ENCODE data around the gene CEP350. TPM values are rescaled to one million over a fixed set of nuclear protein-coding genes. Genes with fewer than 3 reads are reported as not detected.

The CEP350 gene
- total RNA-seq, 1 experiment from 2014 or later, result 42.9 TPM

- Histone ChIP-seq H3K27me3 (replicated peaks) (no peaks in the 10 kb centered on the region), H3K9me3 (replicated peaks) (no peaks in the 10 kb centered on the region), H3K27ac (no peak overlapping the region), H3K36me3 (no peaks in the 10 kb centered on the region), H3K4me3 (no peak overlapping the region), H3K4me1 (replicated peaks) (no peaks in the 10 kb centered on the region)
- DNase-seq (ENCODE audit: low read depth in 1 of 2, low spot score in 2 of 2), result no peak
Observed at GRCh38 chr1:180143359-180143758, 188.7 kb downstream of the CEP350 start.

GRCh38 chr1:180144659-180145357 lies 190.2 kb downstream of the CEP350 start:
- no peaks in the 10 kb centered on the region for H3K4me1 ChIP-seq (replicated peaks)
- DNase-seq (ENCODE audit: low read depth in 1 of 2, low spot score in 2 of 2), result no peak
- no peak overlapping the region for H3K27ac ChIP-seq
- no peaks in the 10 kb centered on the region for H3K27me3 ChIP-seq (replicated peaks)
- no peaks in the 10 kb centered on the region for H3K36me3 ChIP-seq
- H3K9me3 ChIP-seq (replicated peaks), result no peaks in the 10 kb centered on the region
- H3K4me3 ChIP-seq, result no peak overlapping the region

GRCh38 chr1:180145446-180145845 lies 190.8 kb downstream of the CEP350 start:
- Histone ChIP-seq H3K27me3 (replicated peaks) (no peaks in the 10 kb centered on the region), H3K36me3 (no peaks in the 10 kb centered on the region), H3K4me1 (replicated peaks) (no peaks in the 10 kb centered on the region; the same call in 1 of the 2 replicates), H3K9me3 (replicated peaks) (no peaks in the 10 kb centered on the region), H3K4me3 (no peak overlapping the region), H3K27ac (no peak overlapping the region)
- DNase-seq (ENCODE audit: low read depth in 1 of 2, low spot score in 2 of 2), result no peak

GRCh38 chr1:180150982-180151381 lies 196.4 kb downstream of the CEP350 start:
- no peaks in the 10 kb centered on the region for H3K36me3 ChIP-seq
- DNase-seq (ENCODE audit: low read depth in 1 of 2, low spot score in 2 of 2), result no peak
- no peaks in the 10 kb centered on the region for H3K27me3 ChIP-seq (replicated peaks)
- H3K27ac ChIP-seq, result peak overlapping the region; percentile 55
- no peak overlapping the region for H3K4me3 ChIP-seq
- H3K9me3 ChIP-seq (replicated peaks), result no peaks in the 10 kb centered on the region
- H3K4me1 ChIP-seq (replicated peaks), result peaks cover 44% of the 10 kb centered on the region

- H3K27ac ChIP-seq, result peak overlapping the region; percentile 55
- H3K4me3 ChIP-seq, result no peak overlapping the region
- peak in 1 of 2 experiments; percentile 76 for DNase-seq (ENCODE audit: low read depth in 1 of 2, low spot score in 2 of 2)
Observed at GRCh38 chr1:180151508-180151907, 196.9 kb downstream of the CEP350 start.

GRCh38 chr1:180152588-180152987 lies 198.0 kb downstream of the CEP350 start:
- Histone ChIP-seq H3K27ac (peak overlapping the region; percentile 55), H3K9me3 (replicated peaks) (no peaks in the 10 kb centered on the region), H3K4me3 (no peak overlapping the region), H3K36me3 (no peaks in the 10 kb centered on the region; the same call in 1 of the 2 replicates), H3K4me1 (replicated peaks) (peaks cover 60% of the 10 kb centered on the region), H3K27me3 (replicated peaks) (no peaks in the 10 kb centered on the region)
- no peak for DNase-seq (ENCODE audit: low read depth in 1 of 2, low spot score in 2 of 2)

More at GRCh38 chr1:180151508-180151907, 196.9 kb downstream of the CEP350 start:
- Histone ChIP-seq H3K9me3 (replicated peaks) (no peaks in the 10 kb centered on the region), H3K4me1 (replicated peaks) (peaks cover 49% of the 10 kb centered on the region), H3K27me3 (replicated peaks) (no peaks in the 10 kb centered on the region), H3K36me3 (no peaks in the 10 kb centered on the region; the same call in 1 of the 2 replicates)

- Histone ChIP-seq H3K27me3 (replicated peaks) (no peaks in the 10 kb centered on the region), H3K27ac (no peak overlapping the region), H3K4me3 (no peak overlapping the region), H3K36me3 (no peaks in the 10 kb centered on the region; the same call in 1 of the 2 replicates), H3K9me3 (replicated peaks) (no peaks in the 10 kb centered on the region), H3K4me1 (replicated peaks) (peaks cover 62% of the 10 kb centered on the region)
- no peak for DNase-seq (ENCODE audit: low read depth in 1 of 2, low spot score in 2 of 2)
Observed at GRCh38 chr1:180153032-180153431, 198.4 kb downstream of the CEP350 start.

GRCh38 chr1:180154003-180154324 lies 199.4 kb downstream of the CEP350 start:
- Histone ChIP-seq H3K36me3 (no peaks in the 10 kb centered on the region; the same call in 1 of the 2 replicates), H3K27me3 (replicated peaks) (no peaks in the 10 kb centered on the region), H3K9me3 (replicated peaks) (no peaks in the 10 kb centered on the region), H3K27ac (peak overlapping the region; percentile 88), H3K4me3 (peak overlapping the region; percentile 92), H3K4me1 (replicated peaks) (peaks cover 62% of the 10 kb centered on the region)
- DNase-seq (ENCODE audit: low read depth in 1 of 2, low spot score in 2 of 2), result no peak

- Histone ChIP-seq H3K27me3 (replicated peaks) (no peaks in the 10 kb centered on the region), H3K36me3 (no peaks in the 10 kb centered on the region; the same call in 1 of the 2 replicates), H3K4me3 (peak within 1 kb of the TSS; percentile 92), H3K27ac (peak within 1 kb of the TSS; percentile 88), H3K4me1 (replicated peaks) (peaks cover 62% of the 10 kb centered on the region), H3K9me3 (replicated peaks) (no peaks in the 10 kb centered on the region)
- peak; percentile 90 to 93 for DNase-seq (ENCODE audit: low read depth in 1 of 2, low spot score in 2 of 2)
Observed at GRCh38 chr1:180154325-180155181, 199.9 kb downstream of the CEP350 start, which contains the start of gene QSOX1. Gene QSOX1, plus strand, starts transcription at chr1:180154869. Its CDS starts 39 bp downstream, at chr1:180154908.

- DNase-seq (ENCODE audit: low read depth in 1 of 2, low spot score in 2 of 2), result no peak
- Histone ChIP-seq H3K4me1 (replicated peaks) (peaks cover 62% of the 10 kb centered on the region), H3K4me3 (peak overlapping the region; percentile 92), H3K27ac (peak overlapping the region; percentile 62), H3K27me3 (replicated peaks) (no peaks in the 10 kb centered on the region), H3K9me3 (replicated peaks) (no peaks in the 10 kb centered on the region), H3K36me3 (no peaks in the 10 kb centered on the region; the same call in 1 of the 2 replicates)
Observed at GRCh38 chr1:180155182-180155682, 200.6 kb downstream of the CEP350 start.

- Histone ChIP-seq H3K9me3 (replicated peaks) (no peaks in the 10 kb centered on the region), H3K4me1 (replicated peaks) (peaks cover 55% of the 10 kb centered on the region), H3K4me3 (no peak overlapping the region; the same call in 1 of the 2 replicates), H3K36me3 (no peaks in the 10 kb centered on the region; the same call in 1 of the 2 replicates), H3K27ac (no peak overlapping the region; the same call in 1 of the 2 replicates), H3K27me3 (replicated peaks) (no peaks in the 10 kb centered on the region)
- no peak for DNase-seq (ENCODE audit: low read depth in 1 of 2, low spot score in 2 of 2)
Observed at GRCh38 chr1:180156201-180156600, 201.6 kb downstream of the CEP350 start.

GRCh38 chr1:180156631-180157091 lies 202.1 kb downstream of the CEP350 start:
- H3K4me3 ChIP-seq, result no peak overlapping the region

GRCh38 chr1:180157108-180157507 lies 202.5 kb downstream of the CEP350 start:
- Histone ChIP-seq H3K27ac (peak overlapping the region; percentile 2; the same call in 1 of the 2 replicates), H3K9me3 (replicated peaks) (no peaks in the 10 kb centered on the region), H3K4me1 (replicated peaks) (peaks cover 46% of the 10 kb centered on the region), H3K36me3 (no peaks in the 10 kb centered on the region; the same call in 1 of the 2 replicates), H3K4me3 (no peak overlapping the region), H3K27me3 (replicated peaks) (no peaks in the 10 kb centered on the region)
- peak; percentile 37 to 57 for DNase-seq (ENCODE audit: low read depth in 1 of 2, low spot score in 2 of 2)

More at GRCh38 chr1:180156631-180157091, 202.1 kb downstream of the CEP350 start:
- H3K36me3 ChIP-seq, result no peaks in the 10 kb centered on the region; the same call in 1 of the 2 replicates
- H3K27me3 ChIP-seq (replicated peaks), result no peaks in the 10 kb centered on the region
- H3K9me3 ChIP-seq (replicated peaks), result no peaks in the 10 kb centered on the region
- DNase-seq (ENCODE audit: low read depth in 1 of 2, low spot score in 2 of 2), result peak in 1 of 2 experiments; percentile 41
- H3K27ac ChIP-seq, result peak overlapping the region; percentile 2; the same call in 1 of the 2 replicates
- peaks cover 51% of the 10 kb centered on the region for H3K4me1 ChIP-seq (replicated peaks)
